Esophagus muscularis mucosa (tissue), 4 donors: ENCODE results near the gene CFAP74. TPM values are rescaled to one million over a fixed set of nuclear protein-coding genes. Genes with fewer than 3 reads are reported as not detected.

Experiments
- DNase-seq: peaks from one replicate; pipeline ENCODE4 v3.0.0-alpha.2; 2017; ENCODE audit errors: extremely low spot score
- H3K27ac ChIP-seq, 4 donors: fragments of 200-600 bp; sonication (generic); replicated peaks in 1 of 4; 1 replicate in 3 of 4; 2 replicates in 1 of 4; pipeline ENCODE4 v1.5.1; 2016 to 2019; ENCODE audit warnings: mild to moderate bottlenecking in 1 of 4
- H3K27me3 ChIP-seq, 4 donors: fragments of 200-600 bp; sonication (generic); one replicate each; pipeline versions ENCODE4 v1.5.1 to v1.6.0; 2016 to 2019
- H3K36me3 ChIP-seq, 4 donors: fragments of 200-600 bp; sonication (generic); one replicate each; pipeline ENCODE4 v1.5.1; 2016 to 2019
- H3K4me1 ChIP-seq, 4 donors: fragments of 200-600 bp; sonication (generic); one replicate each; pipeline ENCODE4 v1.5.1; 2016 to 2019
- H3K4me3 ChIP-seq, 4 donors: fragments of 200-600 bp; sonication (generic); 1 replicate in 2 of 4; 2 replicates in 2 of 4; pipeline ENCODE4 v1.5.1; 2016 to 2019; ENCODE audit warnings: mild to moderate bottlenecking in 4 of 4, moderate library complexity in 1 of 4
- H3K9me3 ChIP-seq, 4 donors: fragments of 200-600 bp; sonication (generic); 1 replicate in 3 of 4; 2 replicates in 1 of 4; pipeline ENCODE4 v1.5.1; 2016 to 2019
- CTCF ChIP-seq, 3 experiments: fragments of 200-600 bp in 2 of 3; fragments of 450-650 bp in 1 of 3; sonication (generic) in 2 of 3; IDR thresholded peaks; one replicate each; pipeline ENCODE4 v1.5.1; 2017 to 2019; ENCODE audit warnings: antibody characterized with exemption in 3 of 3, mild to moderate bottlenecking in 2 of 3, moderate library complexity in 1 of 3
- EP300 ChIP-seq: sonication (generic); formaldehyde crosslinking; IDR thresholded peaks from one replicate; pipeline ENCODE4 v1.6.1; 2017; ENCODE audit warnings: antibody characterized with exemption
- POLR2A ChIP-seq: fragments of 450-650 bp; IDR thresholded peaks from one replicate; pipeline ENCODE4 v1.6.1; 2017; ENCODE audit warnings: antibody characterized with exemption, moderate library complexity, mild to moderate bottlenecking, low read depth
- POLR2AphosphoS5 ChIP-seq, 2 donors: sonication (generic); formaldehyde crosslinking; IDR thresholded peaks; one replicate each; pipeline ENCODE4 v1.6.1; 2017; ENCODE audit warnings: antibody characterized with exemption in 2 of 2
- WGBS: methylation state at CpG from one replicate; pipeline ENCODE4 v1.1.5; 2018; 5-methylcytosine and 5-hydroxymethylcytosine counted together
- intact Hi-C: fragments of 100-400 bp; cut with DNase I; formaldehyde crosslinking; loops from one replicate; pipeline ENCODE4 v1.15.1; 2023
- total RNA-seq, 4 donors: library from RNA; depleted of rRNA; stranded (reverse); fragments of >200 nt; gene quantifications; one replicate each; pipeline versions ENCODE4 v1.1.0 to v1.2.1, GENCODE V29; 2016

The CFAP74 gene
- total RNA-seq, 4 donors from 2014 or later = not detected

GRCh38 chr1:1975535-1975934, 28.1 kb downstream of the CFAP74 start:
- 77% methylated on average over 14 of the region's 14 CpGs for WGBS
- intact Hi-C loops = no loop called here
- no peak for DNase-seq
- TF ChIP-seq CTCF (IDR thresholded peaks at IDR 0.05) = no peak
- TF ChIP-seq POLR2AphosphoS5 (IDR thresholded peaks at IDR 0.05) = no peak
- TF ChIP-seq EP300 = no peak
- TF ChIP-seq POLR2A = no peak
- peaks cover 0 to 65% (median 0%) of the 10 kb centered on the region in 4 donors for H3K27me3 ChIP-seq
- no peaks in the 10 kb centered on the region for H3K9me3 ChIP-seq
- no peaks in the 10 kb centered on the region for H3K4me1 ChIP-seq
- no peak overlapping the region for H3K27ac ChIP-seq
- no peaks in the 10 kb centered on the region for H3K36me3 ChIP-seq
- H3K4me3 ChIP-seq = no peak overlapping the region

GRCh38 chr1:1974834-1975233, 28.8 kb downstream of the CFAP74 start:
- H3K27me3 ChIP-seq = peaks cover 0 to 65% (median 0%) of the 10 kb centered on the region in 4 donors
- H3K9me3 ChIP-seq = no peaks in the 10 kb centered on the region
- TF ChIP-seq CTCF (IDR thresholded peaks at IDR 0.05) = no peak
- WGBS = 70% methylated on average over 22 of the region's 22 CpGs
- no peaks in the 10 kb centered on the region for H3K36me3 ChIP-seq
- intact Hi-C loops = no loop called here
- H3K27ac ChIP-seq = no peak overlapping the region
- DNase-seq = no peak
- H3K4me3 ChIP-seq = no peak overlapping the region
- H3K4me1 ChIP-seq = no peaks in the 10 kb centered on the region

- no peaks in the 10 kb centered on the region for H3K4me1 ChIP-seq
- no peak overlapping the region for H3K27ac ChIP-seq
- DNase-seq = no peak
- intact Hi-C loops = no loop called here
- peaks cover 0 to 72% (median 0%) of the 10 kb centered on the region in 4 donors for H3K27me3 ChIP-seq
- H3K4me3 ChIP-seq = no peak overlapping the region
- H3K36me3 ChIP-seq = no peaks in the 10 kb centered on the region
- 85% methylated on average over 25 of the region's 34 CpGs for WGBS
- TF ChIP-seq POLR2AphosphoS5 (IDR thresholded peaks at IDR 0.05) = no peak
- no peak for TF ChIP-seq CTCF (IDR thresholded peaks at IDR 0.05)
- no peak for TF ChIP-seq EP300
- TF ChIP-seq POLR2A = no peak
- no peaks in the 10 kb centered on the region for H3K9me3 ChIP-seq
Observed at GRCh38 chr1:1973716-1974642, 29.6 kb downstream of the CFAP74 start.

- DNase-seq = no peak
- intact Hi-C loops = no loop called here
- Histone ChIP-seq H3K27me3 (peaks cover 0 to 80% (median 0%) of the 10 kb centered on the region in 4 donors), H3K27ac (no peak overlapping the region), H3K4me1 (no peaks in the 10 kb centered on the region), H3K36me3 (no peaks in the 10 kb centered on the region), H3K9me3 (no peaks in the 10 kb centered on the region), H3K4me3 (no peak overlapping the region)
- TF ChIP-seq EP300 (no peak), POLR2A (no peak), CTCF (IDR thresholded peaks at IDR 0.05) (no peak), POLR2AphosphoS5 (IDR thresholded peaks at IDR 0.05) (no peak)
- 62% methylated on average over 12 of the region's 22 CpGs for WGBS
Observed at GRCh38 chr1:1972976-1973715, 30.4 kb downstream of the CFAP74 start.
